Muscle of back (tissue), 11 donors: ENCODE measurements around the gene KLK13. TPM values are rescaled to one million over a fixed set of nuclear protein-coding genes. Genes with fewer than 3 reads are reported as not detected.

Source experiments
- DNase-seq, 3 donors: peaks; one replicate each; pipeline versions ENCODE4 v3.0.0 to v3.0.0-alpha.2; 2013
- polyA plus RNA-seq, 10 donors: library from polyadenylated mRNA; unstranded; fragments of 120-200 nt; gene quantifications; one replicate each; pipeline ENCODE4 v1.2.1, GENCODE V29; 2013; ENCODE audit not compliant: insufficient read length in 10 of 10

KLK13 gene
- polyA plus RNA-seq, 10 donors = 0.37 to 0.51 TPM; not detected in 8

GRCh38 chr19:51019544-51019925 is 45.4 kb downstream of the KLK13 start, which contains the start of gene KLK10:
TSS of gene KLK10 (minus strand) at chr19:51019709. CDS start at chr19:51019130, 579 bp downstream.
- DNase-seq = no peak

GRCh38 chr19:51018745-51019543 is 45.9 kb downstream of the KLK13 start:
- DNase-seq = no peak

- DNase-seq = peak in 1 of 3 donors; percentile 67
Measured at GRCh38 chr19:51016798-51017683, 47.9 kb downstream of the KLK13 start.

- DNase-seq = no peak
Measured at GRCh38 chr19:51015691-51016267, 49.1 kb downstream of the KLK13 start.

GRCh38 chr19:51014242-51014641 is 50.6 kb downstream of the KLK13 start:
- no peak for DNase-seq

GRCh38 chr19:51012661-51013190 is 52.2 kb downstream of the KLK13 start:
- no peak for DNase-seq

GRCh38 chr19:51010066-51010795 is 54.7 kb downstream of the KLK13 start:
- DNase-seq = no peak

- no peak for DNase-seq
Measured at GRCh38 chr19:51009061-51009891, 55.6 kb downstream of the KLK13 start.

- DNase-seq = no peak
Measured at GRCh38 chr19:51007488-51007887, 57.4 kb downstream of the KLK13 start.

- DNase-seq = no peak
Measured at GRCh38 chr19:51006406-51006805, 58.5 kb downstream of the KLK13 start.

Other genes starting within 250 kb of the KLK13 start
- 1 to 10 TPM in 1 of 10 donors, under 1 TPM in 5, not detected in 4; 0.19 to 1.3 (median 0.46) TPM for gene KLK1, start 241.3 kb downstream of the KLK13 start, polyA plus RNA-seq
- not detected for gene KLK15, start 231.5 kb downstream of the KLK13 start, polyA plus RNA-seq
- gene KLK3, start 210.2 kb downstream of the KLK13 start, polyA plus RNA-seq = not detected
- gene KLK2, start 191.7 kb downstream of the KLK13 start, polyA plus RNA-seq = not detected
- not detected for gene KLK4, start 153.7 kb downstream of the KLK13 start, polyA plus RNA-seq
- under 1 TPM in 1 of 10 donors, not detected in 9; 0.15 TPM for gene KLK5, start 112.1 kb downstream of the KLK13 start, polyA plus RNA-seq
- gene KLK6, start 95.5 kb downstream of the KLK13 start, polyA plus RNA-seq = under 1 TPM in 6 of 10 donors, not detected in 4; 0.14 to 0.52 (median 0.24) TPM
- under 1 TPM in 4 of 10 donors, not detected in 6; 0.11 to 0.31 (median 0.24) TPM for gene KLK7, start 81.2 kb downstream of the KLK13 start, polyA plus RNA-seq
- gene KLK8, start 63.5 kb downstream of the KLK13 start, polyA plus RNA-seq = 1 to 10 TPM in 2 of 10 donors, not detected in 8; 1.3 to 2.1 TPM
- gene KLK10, start 45.4 kb downstream of the KLK13 start, polyA plus RNA-seq = under 1 TPM in 7 of 10 donors, not detected in 3; 0.10 to 0.84 (median 0.14) TPM
- 1 to 10 TPM in 2 of 10 donors, under 1 TPM in 1, not detected in 7; 0.10 to 5.1 (median 1.5) TPM for gene KLK11, start 38.5 kb downstream of the KLK13 start, polyA plus RNA-seq
- gene KLK12, start 30.1 kb downstream of the KLK13 start, polyA plus RNA-seq = not detected
- gene KLK14, start 17.8 kb upstream of the KLK13 start, polyA plus RNA-seq = under 1 TPM in 6 of 10 donors, not detected in 4; 0.12 to 0.42 (median 0.23) TPM
- gene CTU1, start 43.3 kb upstream of the KLK13 start, polyA plus RNA-seq = 1 to 10 TPM; 1.5 to 3.0 (median 2.2) TPM
- gene SIGLEC9, start 59.8 kb upstream of the KLK13 start, polyA plus RNA-seq = 1 to 10 TPM in 7 of 10 donors, under 1 TPM in 3; 0.60 to 1.6 (median 1.2) TPM
- gene SIGLEC7, start 77.2 kb upstream of the KLK13 start, polyA plus RNA-seq = under 1 TPM; 0.42 to 0.93 (median 0.57) TPM
- 1 to 10 TPM; 2.1 to 4.5 (median 2.9) TPM for gene CD33, start 160.0 kb upstream of the KLK13 start, polyA plus RNA-seq
- gene SIGLECL1, start 186.0 kb upstream of the KLK13 start, polyA plus RNA-seq = not detected
- under 1 TPM; 0.09 to 0.51 (median 0.18) TPM for gene IGLON5, start 246.6 kb upstream of the KLK13 start, polyA plus RNA-seq